Measurements from ENCODE around the gene SNX12.

DNA sequence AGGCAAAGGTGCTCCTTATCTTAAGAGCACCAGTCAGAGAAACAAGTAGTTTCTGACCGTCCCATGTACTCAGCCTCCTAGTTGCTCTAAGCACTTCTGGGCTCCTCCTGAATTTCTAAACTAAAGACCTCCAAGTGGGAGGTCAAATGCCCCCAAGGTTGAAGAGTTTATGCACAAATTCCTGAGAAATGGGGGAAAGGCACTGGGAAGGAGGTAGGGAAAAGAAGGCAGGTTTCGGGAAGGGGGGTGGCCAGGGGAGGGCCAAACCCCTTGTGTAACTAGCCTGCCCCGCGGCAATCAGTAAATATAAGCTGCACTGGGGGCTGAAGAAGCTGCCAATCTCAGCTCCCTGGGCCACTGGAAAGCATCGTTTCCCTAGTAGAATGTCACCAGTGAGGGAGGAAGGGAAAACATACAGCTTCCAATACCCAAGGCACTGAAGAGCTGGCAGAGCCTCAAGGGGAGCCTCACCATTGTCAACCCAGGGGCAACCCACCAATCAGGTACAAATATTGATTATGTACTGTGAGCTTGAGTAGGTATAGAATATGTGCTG is 30.9 kb upstream of the SNX12 start:
- TF ChIP-seq PATZ1 (CRISPR knock-in tag; IDR thresholded peaks at IDR 0.05; ENCODE audit: borderline replicate concordance) (no peak), ZNF565 (CRISPR knock-in tag; conservative IDR thresholded peaks at IDR 0.05; ENCODE audit: low read depth) (no peak)
